ENCODE results near the gene TCP1. TPM values are rescaled to one million over a fixed set of nuclear protein-coding genes. Genes with fewer than 3 reads are reported as not detected.

TCP1 gene
- total and polyA plus RNA-seq, 2 of the 13 experiments (the other 11 are each of a cell fraction or from before 2014, with no cell fraction given): 116 to 553 TPM

DNA sequence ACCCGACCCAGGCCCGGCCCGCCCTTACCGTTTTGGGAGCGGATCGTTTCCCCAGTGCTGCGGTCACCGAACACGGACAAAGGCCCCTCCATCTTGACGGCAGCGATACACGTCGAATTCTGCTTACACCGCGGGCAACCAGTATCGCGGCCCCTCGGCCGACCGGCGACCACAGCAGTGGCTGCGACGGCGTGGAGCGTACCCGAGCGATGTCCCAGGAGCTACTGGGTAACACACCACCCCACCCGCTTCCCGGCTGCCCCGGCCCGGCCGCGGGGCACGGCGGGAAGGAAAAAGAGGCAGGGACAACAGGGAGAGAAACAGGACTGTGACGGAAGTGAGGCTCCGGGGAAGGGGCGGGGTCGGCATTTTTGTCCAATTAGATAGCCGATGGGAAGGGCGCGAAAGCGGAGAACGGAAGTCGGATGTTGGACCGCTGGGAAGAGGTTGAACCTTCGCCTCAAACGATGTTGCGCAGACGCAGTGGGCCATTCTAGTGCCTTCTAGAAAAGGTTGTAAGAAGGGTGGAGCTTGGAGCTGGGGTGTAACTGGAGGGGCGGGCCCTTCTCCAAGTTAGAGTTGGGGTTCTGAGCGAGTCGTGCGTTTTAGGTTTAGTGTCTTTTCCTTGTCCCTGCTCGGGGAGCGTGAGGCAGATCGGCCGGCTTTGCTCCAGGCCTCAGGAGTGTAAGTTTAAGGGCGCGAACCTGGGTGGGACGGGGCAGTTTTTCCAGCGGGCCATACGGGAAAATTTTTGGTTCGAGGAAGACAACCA, at the start of gene TCP1 (continued):
- TF ChIP-seq PRMT3 (CRISPR knock-in tag; IDR thresholded peaks at IDR 0.05; ENCODE audit: borderline replicate concordance, low read depth) (no peak), MTA1 (CRISPR knock-in tag; IDR thresholded peaks at IDR 0.05; ENCODE audit: borderline replicate concordance) (peak; percentile 61; the same call in 1 of the 2 replicates), CCAR2 (optimal IDR thresholded peaks at IDR 0.05; ENCODE audit: low read depth, low read length) (no peak), HBP1 (CRISPR knock-in tag; IDR thresholded peaks at IDR 0.05; ENCODE audit: low read depth) (peak; percentile 95), ZNF781 (CRISPR knock-in tag; IDR thresholded peaks at IDR 0.05; ENCODE audit: borderline replicate concordance, not compliant biosample characterization) (peak; percentile 94), HNF4G (IDR thresholded peaks at IDR 0.05; ENCODE audit: borderline replicate concordance, low read depth, low read length) (peak; percentile 26; the same call in 1 of the 2 replicates), HNF4G (CRISPR knock-in tag; IDR thresholded peaks at IDR 0.05; ENCODE audit: borderline replicate concordance, low read depth) (no peak; the same call in 1 of the 2 replicates), ZNF468 (CRISPR knock-in tag; IDR thresholded peaks at IDR 0.05) (0 out of 2 replicates have a peak, but pooled peaks have one; percentile 5), ZNF891 (CRISPR knock-in tag; IDR thresholded peaks at IDR 0.05) (peak; percentile 86), ZNF589 (CRISPR knock-in tag; conservative IDR thresholded peaks at IDR 0.05) (peak; percentile 94), ZNF761 (CRISPR knock-in tag; conservative IDR thresholded peaks at IDR 0.05) (0 out of 2 replicates have a peak, but pooled peaks have one; percentile 64), ZNF768 (CRISPR knock-in tag; IDR thresholded peaks at IDR 0.05) (peak; percentile 64), THAP11 (CRISPR knock-in tag; IDR thresholded peaks at IDR 0.05) (peak; percentile 92), PRDM4 (CRISPR knock-in tag; IDR thresholded peaks at IDR 0.05; ENCODE audit: borderline replicate concordance) (no peak), ZNF737 (CRISPR knock-in tag; IDR thresholded peaks at IDR 0.05; ENCODE audit: borderline replicate concordance) (0 out of 2 replicates have a peak, but pooled peaks have one; percentile 85), SNRNP70 (IDR thresholded peaks at IDR 0.05; ENCODE audit: low read depth, low read length) (no peak)
- TF ChIP-seq, protein P1, sequence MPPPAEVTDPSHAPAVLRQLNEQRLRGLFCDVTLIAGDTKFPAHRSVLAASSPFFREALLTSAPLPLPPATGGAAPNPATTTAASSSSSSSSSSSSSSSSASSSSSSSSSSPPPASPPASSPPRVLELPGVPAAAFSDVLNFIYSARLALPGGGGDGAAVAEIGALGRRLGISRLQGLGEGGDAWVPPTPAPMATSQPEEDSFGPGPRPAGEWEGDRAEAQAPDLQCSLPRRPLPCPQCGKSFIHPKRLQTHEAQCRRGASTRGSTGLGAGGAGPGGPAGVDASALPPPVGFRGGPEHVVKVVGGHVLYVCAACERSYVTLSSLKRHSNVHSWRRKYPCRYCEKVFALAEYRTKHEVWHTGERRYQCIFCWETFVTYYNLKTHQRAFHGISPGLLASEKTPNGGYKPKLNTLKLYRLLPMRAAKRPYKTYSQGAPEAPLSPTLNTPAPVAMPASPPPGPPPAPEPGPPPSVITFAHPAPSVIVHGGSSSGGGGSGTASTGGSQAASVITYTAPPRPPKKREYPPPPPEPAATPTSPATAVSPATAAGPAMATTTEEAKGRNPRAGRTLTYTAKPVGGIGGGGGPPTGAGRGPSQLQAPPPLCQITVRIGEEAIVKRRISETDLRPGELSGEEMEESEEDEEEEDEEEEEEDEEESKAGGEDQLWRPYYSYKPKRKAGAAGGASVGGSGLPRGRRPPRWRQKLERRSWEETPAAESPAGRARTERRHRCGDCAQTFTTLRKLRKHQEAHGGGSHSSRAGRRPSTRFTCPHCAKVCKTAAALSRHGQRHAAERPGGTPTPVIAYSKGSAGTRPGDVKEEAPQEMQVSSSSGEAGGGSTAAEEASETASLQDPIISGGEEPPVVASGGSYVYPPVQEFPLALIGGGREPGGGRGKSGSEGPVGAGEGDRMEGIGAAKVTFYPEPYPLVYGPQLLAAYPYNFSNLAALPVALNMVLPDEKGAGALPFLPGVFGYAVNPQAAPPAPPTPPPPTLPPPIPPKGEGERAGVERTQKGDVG (CRISPR knock-in tag; IDR thresholded peaks at IDR 0.05; ENCODE audit: borderline replicate concordance): no peak
- TF ChIP-seq, protein P2, sequence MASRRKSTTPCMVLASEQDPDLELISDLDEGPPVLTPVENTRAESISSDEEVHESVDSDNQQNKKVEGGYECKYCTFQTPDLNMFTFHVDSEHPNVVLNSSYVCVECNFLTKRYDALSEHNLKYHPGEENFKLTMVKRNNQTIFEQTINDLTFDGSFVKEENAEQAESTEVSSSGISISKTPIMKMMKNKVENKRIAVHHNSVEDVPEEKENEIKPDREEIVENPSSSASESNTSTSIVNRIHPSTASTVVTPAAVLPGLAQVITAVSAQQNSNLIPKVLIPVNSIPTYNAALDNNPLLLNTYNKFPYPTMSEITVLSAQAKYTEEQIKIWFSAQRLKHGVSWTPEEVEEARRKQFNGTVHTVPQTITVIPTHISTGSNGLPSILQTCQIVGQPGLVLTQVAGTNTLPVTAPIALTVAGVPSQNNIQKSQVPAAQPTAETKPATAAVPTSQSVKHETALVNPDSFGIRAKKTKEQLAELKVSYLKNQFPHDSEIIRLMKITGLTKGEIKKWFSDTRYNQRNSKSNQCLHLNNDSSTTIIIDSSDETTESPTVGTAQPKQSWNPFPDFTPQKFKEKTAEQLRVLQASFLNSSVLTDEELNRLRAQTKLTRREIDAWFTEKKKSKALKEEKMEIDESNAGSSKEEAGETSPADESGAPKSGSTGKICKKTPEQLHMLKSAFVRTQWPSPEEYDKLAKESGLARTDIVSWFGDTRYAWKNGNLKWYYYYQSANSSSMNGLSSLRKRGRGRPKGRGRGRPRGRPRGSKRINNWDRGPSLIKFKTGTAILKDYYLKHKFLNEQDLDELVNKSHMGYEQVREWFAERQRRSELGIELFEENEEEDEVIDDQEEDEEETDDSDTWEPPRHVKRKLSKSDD (CRISPR knock-in tag; IDR thresholded peaks at IDR 0.05; ENCODE audit: low read depth): peak; percentile 51

Measured in HepG2 (cell line).